ENCODE data around the gene SNTG2.

The SNTG2 gene

GRCh38 chr2:953975-954686 lies 3.5 kb downstream of the SNTG2 start:
- FAIRE-seq: no peak
- no peak for DNase-seq (ENCODE audit: insufficient read length, low spot score)
- no peak for TF ChIP-seq POLR2A (IDR thresholded peaks at IDR 0.05; ENCODE audit: low read depth, low read length)

GRCh38 chr2:954687-955000 lies 4.0 kb downstream of the SNTG2 start:
- no peak for TF ChIP-seq POLR2A (IDR thresholded peaks at IDR 0.05; ENCODE audit: low read depth, low read length)
- FAIRE-seq (no peak), DNase-seq (ENCODE audit: insufficient read length, low spot score) (no peak)

- FAIRE-seq (no peak), DNase-seq (ENCODE audit: insufficient read length, low spot score) (no peak)
- TF ChIP-seq POLR2A (IDR thresholded peaks at IDR 0.05; ENCODE audit: low read depth, low read length): no peak
These were observed 5.4 kb downstream of the SNTG2 start for GRCh38 chr2:955829-956731.

GRCh38 chr2:959457-959856 lies 8.8 kb downstream of the SNTG2 start:
- FAIRE-seq: no peak
- TF ChIP-seq POLR2A (IDR thresholded peaks at IDR 0.05; ENCODE audit: low read depth, low read length): no peak
- DNase-seq (ENCODE audit: insufficient read length, low spot score): no peak

- no peak for FAIRE-seq
- TF ChIP-seq POLR2A (IDR thresholded peaks at IDR 0.05; ENCODE audit: low read depth, low read length): no peak
- DNase-seq (ENCODE audit: insufficient read length, low spot score): no peak
These were observed 9.6 kb downstream of the SNTG2 start for GRCh38 chr2:960061-960736.

GRCh38 chr2:961786-962185 lies 11.1 kb downstream of the SNTG2 start:
- DNase-seq (ENCODE audit: insufficient read length, low spot score) (no peak), FAIRE-seq (no peak)
- TF ChIP-seq POLR2A (IDR thresholded peaks at IDR 0.05; ENCODE audit: low read depth, low read length): no peak

- no peak for FAIRE-seq
- no peak for TF ChIP-seq POLR2A (IDR thresholded peaks at IDR 0.05; ENCODE audit: low read depth, low read length)
- no peak for DNase-seq (ENCODE audit: insufficient read length, low spot score)
These were observed 13.2 kb downstream of the SNTG2 start for GRCh38 chr2:963876-964275.

- DNase-seq (ENCODE audit: insufficient read length, low spot score) (no peak), FAIRE-seq (no peak)
- no peak for TF ChIP-seq POLR2A (IDR thresholded peaks at IDR 0.05; ENCODE audit: low read depth, low read length)
These were observed 13.9 kb downstream of the SNTG2 start for GRCh38 chr2:964562-964961.

GRCh38 chr2:965640-966147 lies 15.0 kb downstream of the SNTG2 start:
- no peak for DNase-seq (ENCODE audit: insufficient read length, low spot score)
- TF ChIP-seq POLR2A (IDR thresholded peaks at IDR 0.05; ENCODE audit: low read depth, low read length): no peak
- FAIRE-seq: no peak

GRCh38 chr2:973129-973528 lies 22.5 kb downstream of the SNTG2 start:
- TF ChIP-seq POLR2A (IDR thresholded peaks at IDR 0.05; ENCODE audit: low read depth, low read length): no peak
- FAIRE-seq (no peak), DNase-seq (ENCODE audit: insufficient read length, low spot score) (no peak)

- FAIRE-seq: no peak
- TF ChIP-seq POLR2A (IDR thresholded peaks at IDR 0.05; ENCODE audit: low read depth, low read length): no peak
- no peak for DNase-seq (ENCODE audit: insufficient read length, low spot score)
These were observed 23.4 kb downstream of the SNTG2 start for GRCh38 chr2:974054-974453.

- no peak for TF ChIP-seq POLR2A (IDR thresholded peaks at IDR 0.05; ENCODE audit: low read depth, low read length)
- DNase-seq (ENCODE audit: insufficient read length, low spot score) (no peak), FAIRE-seq (no peak)
These were observed 23.9 kb downstream of the SNTG2 start for GRCh38 chr2:974502-974901.

GRCh38 chr2:975095-975494 lies 24.4 kb downstream of the SNTG2 start:
- DNase-seq (ENCODE audit: insufficient read length, low spot score): no peak
- FAIRE-seq: no peak
- TF ChIP-seq POLR2A (IDR thresholded peaks at IDR 0.05; ENCODE audit: low read depth, low read length): no peak
